Loucy (cell line): ENCODE results near the gene OTUD5.
A peak's percentile ranks its signal among the peaks of the same experiment; 100 is the strongest.

Source experiments
- H2AFZ ChIP-seq: fragments of 200-600 bp; sonication (generic); 2 replicates; pipeline ENCODE4 v1.6.0; 2016; ENCODE audit warnings: antibody characterized with exemption, mild to moderate bottlenecking, low read length, moderate library complexity
- H3F3A ChIP-seq: fragments of 200-600 bp; 2 replicates; pipeline ENCODE4 v1.6.0; 2016; ENCODE audit warnings: antibody characterized with exemption, low read depth, mild to moderate bottlenecking
- H3K27me3 ChIP-seq: fragments of 200-600 bp; sonication (generic); 2 replicates; pipeline ENCODE4 v1.6.1; 2014; ENCODE audit warnings: low read length, mild to moderate bottlenecking; ENCODE audit not compliant: insufficient read depth, poor library complexity, severe bottlenecking
- H3K36me3 ChIP-seq: fragments of 200-600 bp; sonication (generic); 2 replicates; pipeline ENCODE4 v1.6.1; 2016; ENCODE audit warnings: low read length; ENCODE audit not compliant: insufficient read depth
- H3K4me1 ChIP-seq: fragments of 200-600 bp; sonication (generic); 2 replicates; pipeline ENCODE4 v1.5.1; 2014; ENCODE audit warnings: low read length, mild to moderate bottlenecking; ENCODE audit not compliant: insufficient read depth, poor library complexity, severe bottlenecking
- H3K4me2 ChIP-seq: fragments of 200-600 bp; sonication (generic); 2 replicates; pipeline ENCODE4 v1.6.0; 2014; ENCODE audit warnings: antibody characterized with exemption, low read length, low read depth, mild to moderate bottlenecking; ENCODE audit not compliant: poor library complexity, severe bottlenecking
- H3K4me3 ChIP-seq: fragments of 200-600 bp; sonication (generic); 2 replicates; pipeline ENCODE4 v1.5.1; 2014; ENCODE audit warnings: low read length, mild to moderate bottlenecking, mixed read lengths; ENCODE audit not compliant: poor library complexity, severe bottlenecking
- H3K79me2 ChIP-seq: fragments of 200-600 bp; sonication (generic); 2 replicates; pipeline ENCODE4 v1.6.1; 2014; ENCODE audit warnings: low read length; ENCODE audit not compliant: insufficient read depth
- H3K9ac ChIP-seq: fragments of 200-600 bp; sonication (generic); 2 replicates; pipeline ENCODE4 v1.6.0; 2014; ENCODE audit warnings: mild to moderate bottlenecking, low read depth, low read length, moderate library complexity; ENCODE audit not compliant: poor library complexity, severe bottlenecking
- H3K9me2 ChIP-seq: fragments of 200-600 bp; sonication (generic); replicated peaks from 2 replicates; pipeline ENCODE4 v1.6.1; 2016; ENCODE audit warnings: low read depth, low read length, mixed read lengths
- H3K9me3 ChIP-seq: fragments of 200-600 bp; sonication (generic); 2 replicates; pipeline ENCODE4 v1.6.1; 2014; ENCODE audit warnings: mild to moderate bottlenecking, antibody characterized with exemption, low read length, low read depth; ENCODE audit not compliant: insufficient read depth
- H4K20me1 ChIP-seq: fragments of 200-600 bp; sonication (generic); 2 replicates; pipeline ENCODE4 v1.6.0; 2014; ENCODE audit warnings: antibody characterized with exemption, low read length, mild to moderate bottlenecking; ENCODE audit not compliant: insufficient read depth, poor library complexity, severe bottlenecking
- EZH2phosphoT487 ChIP-seq: fragments of 200-600 bp; IDR thresholded peaks from 2 replicates; pipeline ENCODE4 v1.6.1; 2018; ENCODE audit warnings: antibody characterized with exemption, mild to moderate bottlenecking, moderate library complexity, borderline replicate concordance
- TF ChIP-seq, protein P1 (sequence below): fragments of 200-600 bp; sonication (generic); conservative IDR thresholded peaks from 2 replicates; pipeline ENCODE4 v1.5.1; 2014; ENCODE audit warnings: mild to moderate bottlenecking, antibody characterized with exemption, low read length

The OTUD5 gene

GRCh38 chrX:48919947-48920717 is 37.3 kb downstream of the OTUD5 start:
- H3K79me2 ChIP-seq, result peaks cover 11% of the 10 kb centered on the region; the same call in 1 of the 2 replicates
- no peaks in the 10 kb centered on the region for H3K9me3 ChIP-seq
- H2AFZ ChIP-seq, result no peak overlapping the region
- peaks cover 11% of the 10 kb centered on the region for H3K4me1 ChIP-seq
- H3K9me2 ChIP-seq, result no peaks in the 10 kb centered on the region
- H3F3A ChIP-seq, result no peaks in the 10 kb centered on the region
- H3K27me3 ChIP-seq, result no peaks in the 10 kb centered on the region
- H4K20me1 ChIP-seq, result peaks cover 5% of the 10 kb centered on the region
- peaks cover 14% of the 10 kb centered on the region; the same call in 1 of the 2 replicates for H3K36me3 ChIP-seq
- no peak overlapping the region for H3K9ac ChIP-seq
- H3K4me2 ChIP-seq, result no peak overlapping the region
- H3K4me3 ChIP-seq, result no peak overlapping the region
- TF ChIP-seq, protein P1, sequence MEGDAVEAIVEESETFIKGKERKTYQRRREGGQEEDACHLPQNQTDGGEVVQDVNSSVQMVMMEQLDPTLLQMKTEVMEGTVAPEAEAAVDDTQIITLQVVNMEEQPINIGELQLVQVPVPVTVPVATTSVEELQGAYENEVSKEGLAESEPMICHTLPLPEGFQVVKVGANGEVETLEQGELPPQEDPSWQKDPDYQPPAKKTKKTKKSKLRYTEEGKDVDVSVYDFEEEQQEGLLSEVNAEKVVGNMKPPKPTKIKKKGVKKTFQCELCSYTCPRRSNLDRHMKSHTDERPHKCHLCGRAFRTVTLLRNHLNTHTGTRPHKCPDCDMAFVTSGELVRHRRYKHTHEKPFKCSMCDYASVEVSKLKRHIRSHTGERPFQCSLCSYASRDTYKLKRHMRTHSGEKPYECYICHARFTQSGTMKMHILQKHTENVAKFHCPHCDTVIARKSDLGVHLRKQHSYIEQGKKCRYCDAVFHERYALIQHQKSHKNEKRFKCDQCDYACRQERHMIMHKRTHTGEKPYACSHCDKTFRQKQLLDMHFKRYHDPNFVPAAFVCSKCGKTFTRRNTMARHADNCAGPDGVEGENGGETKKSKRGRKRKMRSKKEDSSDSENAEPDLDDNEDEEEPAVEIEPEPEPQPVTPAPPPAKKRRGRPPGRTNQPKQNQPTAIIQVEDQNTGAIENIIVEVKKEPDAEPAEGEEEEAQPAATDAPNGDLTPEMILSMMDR, result no peak
- no peak for TF ChIP-seq EZH2phosphoT487

- Histone ChIP-seq H3K36me3 (peaks cover 14% of the 10 kb centered on the region; the same call in 1 of the 2 replicates), H3K9me3 (no peaks in the 10 kb centered on the region), H3F3A (no peaks in the 10 kb centered on the region), H3K79me2 (peaks cover 11% of the 10 kb centered on the region; the same call in 1 of the 2 replicates), H3K27me3 (no peaks in the 10 kb centered on the region), H4K20me1 (peaks cover 5% of the 10 kb centered on the region), H3K9ac (peak overlapping the region; percentile 59), H2AFZ (no peak overlapping the region), H3K4me3 (peak overlapping the region; percentile 83), H3K4me2 (peak overlapping the region; percentile 85), H3K4me1 (peaks cover 11% of the 10 kb centered on the region), H3K9me2 (no peaks in the 10 kb centered on the region)
- TF ChIP-seq EZH2phosphoT487, result no peak
Observed at GRCh38 chrX:48919360-48919841, 38.0 kb downstream of the OTUD5 start.

DNA sequence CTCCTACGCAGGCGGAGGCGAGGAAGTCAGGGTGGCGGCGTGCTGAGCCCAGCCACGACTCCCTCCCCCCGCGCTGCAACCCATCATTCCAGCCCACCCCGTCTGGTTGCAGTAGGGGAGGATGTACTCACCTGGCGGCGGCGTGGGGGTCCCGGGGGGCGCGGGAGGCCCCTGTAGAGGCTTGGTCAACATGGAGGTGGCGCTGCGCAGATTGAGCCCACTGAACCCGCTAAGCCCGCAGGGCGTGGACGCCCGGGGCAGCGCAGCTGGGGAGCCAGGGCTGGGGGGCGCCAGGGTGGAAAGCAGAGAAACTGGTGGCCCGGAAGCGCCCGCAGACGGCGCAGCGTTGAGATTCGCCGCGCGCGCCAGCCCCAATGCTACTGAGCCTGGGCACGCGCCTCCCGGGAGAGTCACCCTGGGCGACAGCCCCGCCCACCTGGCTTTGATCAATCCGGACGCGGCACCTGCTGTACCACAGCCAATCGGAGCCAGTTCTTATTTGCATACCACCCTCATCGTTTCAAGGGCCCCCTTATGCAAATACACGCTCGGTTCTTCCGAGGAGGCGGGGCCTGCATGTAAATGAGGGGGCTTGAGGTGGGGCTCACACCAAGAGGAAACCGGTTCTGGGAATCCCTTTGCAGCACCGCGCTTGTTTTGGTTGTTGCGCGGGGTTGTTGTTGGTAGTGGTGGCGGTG is 38.6 kb downstream of the OTUD5 start, which contains the start of gene PIM2:
Gene PIM2 (minus strand): TSS at position 382 of the 698 bp plus-strand sequence. CDS start 190 bp downstream, at position 192.
- Histone ChIP-seq H3K9me2 (no peaks in the 10 kb centered on the region), H3K27me3 (no peaks in the 10 kb centered on the region), H2AFZ (no peak within 1 kb of the TSS), H3K4me2 (peak within 1 kb of the TSS; percentile 95), H3K4me1 (peaks cover 11% of the 10 kb centered on the region), H3K4me3 (peak within 1 kb of the TSS; percentile 83), H3K79me2 (peaks cover 11% of the 10 kb centered on the region; the same call in 1 of the 2 replicates), H3K9ac (peak within 1 kb of the TSS; percentile 90), H3K36me3 (peaks cover 14% of the 10 kb centered on the region; the same call in 1 of the 2 replicates), H4K20me1 (peaks cover 5% of the 10 kb centered on the region), H3K9me3 (no peaks in the 10 kb centered on the region), H3F3A (no peaks in the 10 kb centered on the region)
- no peak for TF ChIP-seq EZH2phosphoT487
- TF ChIP-seq, protein P1, result no peak
